Pancreas (tissue), 10 donors: ENCODE data around the gene BMAL1. TPM values are rescaled to one million over a fixed set of nuclear protein-coding genes. Genes with fewer than 3 reads are reported as not detected.

Experiments used
- ATAC-seq, 4 donors: fragments of 200-7000 bp; cut with Tn5 transposase; one replicate each; pipeline versions ENCODE4 v1.8.0 to v1.9.1; 2020; ENCODE audit warnings: mild to moderate bottlenecking in 4 of 4, moderate library complexity in 4 of 4
- DNase-seq, 6 donors: peaks; one replicate each; pipeline ENCODE4 v3.0.0-alpha.2; 2020
- FAIRE-seq: peaks from 2 replicates; lab custom pipeline; 2012; peaks lifted over from hg19 to GRCh38; lab: Jason Lieb, UNC
- H3K27ac ChIP-seq, 4 donors: fragments of 200-600 bp; sonication (generic); 1 replicate in 3 of 4; 2 replicates in 1 of 4; pipeline versions ENCODE4 v1.5.0 to v1.8.0; 2020
- H3K27me3 ChIP-seq, 4 donors: fragments of 200-600 bp; one replicate each; pipeline ENCODE4 v1.8.0; 2021
- H3K36me3 ChIP-seq, 3 donors: fragments of 200-600 bp; sonication (generic) in 1 of 3; one replicate each; pipeline versions ENCODE4 v1.5.0 to v1.8.0; 2020 to 2021
- H3K4me1 ChIP-seq, 3 donors: fragments of 200-600 bp; one replicate each; pipeline ENCODE4 v1.8.0; 2021
- H3K4me3 ChIP-seq, 4 donors: fragments of 200-600 bp; sonication (generic) in 2 of 4; one replicate each; pipeline versions ENCODE4 v1.5.0 to v1.8.0; 2020 to 2021
- H3K9me3 ChIP-seq, 4 donors: fragments of 200-600 bp; one replicate each; pipeline ENCODE4 v1.8.0; 2021
- WGBS, 2 donors: extraction: QIAGEN DNeasy Blood & Tissue Kit; methylation state at CpG; one replicate each; pipeline ENCODE4 v1.1.7; 2013; 5-methylcytosine and 5-hydroxymethylcytosine counted together
- intact Hi-C, 3 donors: fragments of 100-400 bp; cut with DNase I; formaldehyde crosslinking; loops; one replicate each; pipeline versions ENCODE4 v1.11.1 to v1.14.2; 2022
- polyA plus RNA-seq, 2 donors: library from polyadenylated mRNA; stranded (reverse); fragments of 200-250 nt; gene quantifications; one replicate each; pipeline ENCODE4 v1.2.3, GENCODE V29; 2013
- total RNA-seq, 6 donors: library from RNA; stranded (reverse); fragmentation: NEBNext Ultra II Directional in 4 of 6; extraction: Animal tissue kit (Norgen Biotek cat#: 25700) in 4 of 6; gene quantifications; one replicate each; pipeline versions ENCODE4 v1.2.1 to v1.2.4, GENCODE V29; 2021 to 2023
- TF ChIP-seq, protein P1 (sequence below), 4 donors: fragments of 200-600 bp; sonication (generic) in 3 of 4; IDR thresholded peaks; one replicate each; pipeline versions ENCODE4 v1.5.0 to v1.8.0; 2021; ENCODE audit warnings: antibody characterized with exemption in 4 of 4
- donor health status: healthy with polysubstance abuse.
- donor health status: DM: no; HTN: no; CAD: no; lungs with moderate emphysema.
- donor health status: DM: no; HTN: no; CAD: no.
- donor health status: control.
- donor health status: control.
- donor health status: Bipolar disorder and iron deficiency.
- donor health status: DM: yes; HTN: yes; CAD: no.
- donor health status: DM: no; HTN: no; CAD: no.
- donor health status: DM: no; HTN: no; CAD: no.
- donor health status: DM: yes; HTN: yes; CAD: no.

BMAL1 gene
- total and polyA plus RNA-seq, 8 donors = 6.1 to 17.3 (median 12.5) TPM

DNA sequence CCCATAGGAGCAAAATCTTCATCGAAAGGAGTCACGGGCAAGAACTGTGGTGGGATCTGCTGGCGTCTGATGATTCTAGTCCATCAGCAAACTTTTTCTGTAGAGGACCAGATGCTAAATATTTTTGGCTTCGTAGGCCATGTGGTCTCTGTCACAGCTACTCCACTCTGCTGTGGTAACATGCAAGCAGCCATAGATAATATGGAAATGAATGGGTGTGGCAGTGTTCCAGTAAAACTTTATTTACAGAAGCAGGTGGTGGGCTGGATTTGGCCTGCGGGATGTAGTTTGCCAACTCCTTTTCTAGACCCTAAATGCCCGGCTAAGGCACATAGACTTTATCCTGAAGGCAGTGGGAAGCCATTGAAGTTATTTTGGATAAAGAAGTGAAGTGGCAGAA, 32.9 kb downstream of the BMAL1 start:
- Histone ChIP-seq H3K36me3 (no peaks in the 10 kb centered on the region), H3K27me3 (no peaks in the 10 kb centered on the region), H3K9me3 (no peaks in the 10 kb centered on the region), H3K27ac (no peak overlapping the region), H3K4me3 (no peak overlapping the region), H3K4me1 (no peaks in the 10 kb centered on the region)
- DNase-seq = no peak
- TF ChIP-seq, protein P1, sequence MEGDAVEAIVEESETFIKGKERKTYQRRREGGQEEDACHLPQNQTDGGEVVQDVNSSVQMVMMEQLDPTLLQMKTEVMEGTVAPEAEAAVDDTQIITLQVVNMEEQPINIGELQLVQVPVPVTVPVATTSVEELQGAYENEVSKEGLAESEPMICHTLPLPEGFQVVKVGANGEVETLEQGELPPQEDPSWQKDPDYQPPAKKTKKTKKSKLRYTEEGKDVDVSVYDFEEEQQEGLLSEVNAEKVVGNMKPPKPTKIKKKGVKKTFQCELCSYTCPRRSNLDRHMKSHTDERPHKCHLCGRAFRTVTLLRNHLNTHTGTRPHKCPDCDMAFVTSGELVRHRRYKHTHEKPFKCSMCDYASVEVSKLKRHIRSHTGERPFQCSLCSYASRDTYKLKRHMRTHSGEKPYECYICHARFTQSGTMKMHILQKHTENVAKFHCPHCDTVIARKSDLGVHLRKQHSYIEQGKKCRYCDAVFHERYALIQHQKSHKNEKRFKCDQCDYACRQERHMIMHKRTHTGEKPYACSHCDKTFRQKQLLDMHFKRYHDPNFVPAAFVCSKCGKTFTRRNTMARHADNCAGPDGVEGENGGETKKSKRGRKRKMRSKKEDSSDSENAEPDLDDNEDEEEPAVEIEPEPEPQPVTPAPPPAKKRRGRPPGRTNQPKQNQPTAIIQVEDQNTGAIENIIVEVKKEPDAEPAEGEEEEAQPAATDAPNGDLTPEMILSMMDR (IDR thresholded peaks at IDR 0.05) = no peak
- WGBS, 2 donors = 93 to 96% methylated on average over 6 of the region's 6 CpGs
- intact Hi-C loops = no loop called here
- FAIRE-seq = no peak
- no peak for ATAC-seq

DNA sequence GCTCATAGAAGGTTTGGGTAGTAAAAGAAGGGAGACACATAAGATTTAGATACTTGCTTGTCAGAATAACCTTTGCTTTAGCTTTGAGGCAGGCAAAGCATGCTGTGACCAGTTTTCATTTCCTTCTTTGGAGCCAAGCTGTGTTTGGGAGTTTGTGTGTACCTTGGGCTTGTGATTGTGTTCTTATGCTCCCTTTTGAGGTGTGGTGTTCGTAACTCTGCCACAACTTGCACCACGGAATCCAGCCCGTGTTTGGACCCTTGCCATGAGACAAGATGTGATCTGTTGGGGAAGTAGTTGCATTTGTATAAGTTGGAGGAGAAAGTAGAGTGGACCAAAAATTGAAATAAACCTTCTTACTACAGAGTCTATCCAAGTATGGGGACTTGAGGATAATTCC, 34.0 kb downstream of the BMAL1 start:
- DNase-seq (no peak), ATAC-seq (no peak), FAIRE-seq (no peak)
- no peak overlapping the region for H3K27ac ChIP-seq
- no peaks in the 10 kb centered on the region for H3K4me1 ChIP-seq
- no peaks in the 10 kb centered on the region for H3K27me3 ChIP-seq
- no peaks in the 10 kb centered on the region for H3K9me3 ChIP-seq
- TF ChIP-seq, protein P1 (IDR thresholded peaks at IDR 0.05) = no peak
- 89 to 94% methylated on average over 3 of the region's 3 CpGs for WGBS, 2 donors
- no peaks in the 10 kb centered on the region for H3K36me3 ChIP-seq
- intact Hi-C loops = no loop called here
- H3K4me3 ChIP-seq = no peak overlapping the region

DNA sequence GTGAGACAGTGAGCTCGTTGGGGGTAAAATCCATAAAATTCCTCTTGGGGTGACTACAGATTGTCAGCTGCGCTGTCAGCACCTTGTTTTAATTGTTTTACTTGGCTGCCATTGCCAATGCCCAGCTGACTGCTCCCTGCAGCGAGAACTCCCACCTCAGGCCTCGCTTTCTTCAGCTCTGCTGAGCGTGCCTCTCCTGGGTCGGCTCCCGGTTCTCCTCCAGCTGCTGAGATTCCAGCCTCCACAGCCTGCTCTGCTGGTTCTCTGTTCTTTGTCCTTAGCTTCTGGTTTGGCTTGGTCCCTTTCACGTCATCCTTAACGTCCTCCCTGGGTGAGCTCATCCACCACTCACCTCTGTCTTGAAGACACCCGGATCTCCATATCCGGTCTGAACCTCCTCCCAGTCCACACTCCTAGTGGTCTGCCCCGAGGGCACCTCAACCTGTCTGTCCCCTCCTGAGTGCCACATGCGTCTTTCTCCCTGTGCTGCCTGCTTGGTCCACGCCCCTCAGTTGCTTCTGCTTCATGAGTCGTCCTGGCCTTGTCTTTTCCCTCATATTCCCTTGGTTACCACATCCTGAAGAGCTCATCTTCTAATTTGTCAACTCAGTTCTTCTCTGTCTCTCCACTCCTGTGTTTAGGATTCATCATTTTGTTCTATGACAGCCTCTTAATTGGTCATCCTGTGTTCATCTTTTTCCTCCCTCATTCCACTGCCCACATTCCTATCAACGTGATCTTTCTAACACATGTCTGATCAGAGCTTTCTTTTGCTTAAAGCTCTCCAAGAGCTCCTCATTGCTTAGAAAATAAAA, 35.6 kb downstream of the BMAL1 start:
- intact Hi-C loops = no loop called here
- Histone ChIP-seq H3K9me3 (no peaks in the 10 kb centered on the region), H3K4me1 (no peaks in the 10 kb centered on the region), H3K4me3 (no peak overlapping the region), H3K27ac (no peak overlapping the region), H3K36me3 (no peaks in the 10 kb centered on the region), H3K27me3 (no peaks in the 10 kb centered on the region)
- 90 to 91% methylated on average over 16 of the region's 16 CpGs for WGBS, 2 donors
- ATAC-seq = no peak
- no peak for FAIRE-seq
- DNase-seq = no peak
- TF ChIP-seq, protein P1 (IDR thresholded peaks at IDR 0.05) = no peak

DNA sequence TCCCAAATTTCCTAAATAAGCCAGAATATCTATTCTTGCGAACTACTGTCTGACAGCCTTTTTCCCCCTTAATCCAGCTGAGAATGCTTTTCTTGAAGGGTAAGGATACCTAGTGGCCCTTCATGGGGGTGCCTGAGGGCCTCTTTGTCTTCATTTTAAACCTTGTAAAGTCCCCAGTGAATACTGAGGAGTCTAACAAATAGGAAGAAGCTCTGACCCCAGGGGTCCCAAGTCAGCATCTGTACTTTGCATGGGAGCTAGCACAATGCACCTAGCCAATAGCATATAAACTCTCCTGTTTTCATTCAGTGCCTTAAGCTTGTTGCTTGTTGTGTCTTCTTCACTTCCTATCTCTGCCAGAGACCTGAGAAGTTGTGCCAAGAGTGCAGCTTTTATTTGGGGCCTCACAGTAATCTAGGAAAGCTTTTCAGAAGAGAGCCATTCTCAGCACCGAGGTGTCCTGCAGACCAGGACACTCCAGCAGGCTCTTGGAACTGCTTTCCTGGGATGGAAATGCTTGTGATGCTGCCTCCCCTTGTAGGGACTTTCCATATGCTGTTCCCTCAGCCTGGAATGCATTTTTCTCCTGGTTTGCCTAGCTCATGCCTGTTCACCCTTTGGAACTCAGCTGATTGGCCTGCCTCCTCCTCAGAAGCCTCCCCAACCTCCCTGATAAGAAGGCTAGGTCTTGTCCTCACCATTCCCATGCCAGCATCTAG, 37.2 kb downstream of the BMAL1 start:
- no peak for FAIRE-seq

More for the DNA sequence above, 37.2 kb downstream of the BMAL1 start:
- peak in 1 of 4 donors; percentile 40 for ATAC-seq
- Histone ChIP-seq H3K36me3 (no peaks in the 10 kb centered on the region), H3K4me3 (no peak overlapping the region), H3K27me3 (no peaks in the 10 kb centered on the region), H3K4me1 (peaks cover 0 to 4% (median 4%) of the 10 kb centered on the region in 3 donors), H3K27ac (no peak overlapping the region), H3K9me3 (no peaks in the 10 kb centered on the region)
- DNase-seq = no peak
- intact Hi-C loops = no loop called here
- TF ChIP-seq, protein P1 (IDR thresholded peaks at IDR 0.05) = no peak
- 88 to 91% methylated on average over 2 of the region's 2 CpGs for WGBS, 2 donors
